GM18502 (cell line): Measurements from ENCODE around the gene RLIM.
A peak's percentile ranks its signal among the peaks of the same experiment; 100 is the strongest.
"Not testable (repeated sequence)": the region's sequence is repeated elsewhere in the genome, so short reads cannot be mapped to it uniquely, and the experiment has no call there.

Experiments
- ATAC-seq: cut with Tn5 transposase; IDR thresholded peaks from one replicate; pipeline ENCODE4 v1.9.1; 2021; ENCODE audit warnings: mild to moderate bottlenecking; ENCODE audit not compliant: unreplicated experiment, poor library complexity

RLIM gene

DNA sequence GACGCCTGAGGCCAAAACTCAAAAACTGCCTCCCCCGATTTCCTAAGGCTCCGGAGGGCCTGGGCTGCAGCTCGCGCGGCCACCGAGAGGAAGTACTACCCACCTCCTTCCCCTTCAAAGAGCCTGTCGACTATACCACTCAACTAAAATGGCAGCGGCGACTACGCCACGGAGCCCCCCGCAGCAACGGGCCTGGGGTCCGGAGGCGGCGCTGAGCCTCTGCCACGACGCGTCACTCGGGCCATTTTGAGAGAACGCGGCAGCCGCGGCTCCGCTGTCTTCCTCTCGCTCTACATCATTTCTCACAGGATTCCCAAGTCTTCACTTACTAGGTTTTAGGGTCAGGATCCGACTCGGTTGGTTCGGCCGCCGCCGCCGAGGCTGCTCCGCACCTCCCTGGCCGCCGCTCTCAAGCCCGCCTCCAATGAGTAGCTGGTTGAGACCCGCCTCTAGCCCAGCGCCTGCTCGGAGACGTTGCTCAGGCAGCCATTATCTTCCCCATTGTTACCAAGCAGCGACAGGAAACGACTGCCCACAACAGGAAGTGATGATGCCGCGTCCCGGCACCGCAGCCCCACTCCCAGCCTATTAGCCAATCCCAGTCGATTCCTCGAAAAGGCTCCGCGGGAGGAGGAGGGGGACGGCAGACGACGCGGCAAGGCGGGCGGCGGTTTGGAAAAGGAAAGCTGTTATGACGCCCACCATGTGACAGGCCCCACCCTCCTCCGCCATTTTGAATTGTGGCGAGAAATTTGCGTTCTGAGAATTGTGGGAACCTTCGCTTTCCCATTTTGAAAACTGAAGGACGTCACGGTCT lies at the start of gene RLIM:
RLIM (minus strand) TSS at position 532 of the 817 bp plus-strand sequence. CDS start 18,647 bp downstream, outside the sequence.
- peak; percentile 96 for ATAC-seq

- ATAC-seq, result no peak
Observed at GRCh38 chrX:74656079-74656745, 41.8 kb upstream of the RLIM start.

- ATAC-seq, result not testable (repeated sequence)
Observed at GRCh38 chrX:74654953-74655352, 40.5 kb upstream of the RLIM start.

DNA sequence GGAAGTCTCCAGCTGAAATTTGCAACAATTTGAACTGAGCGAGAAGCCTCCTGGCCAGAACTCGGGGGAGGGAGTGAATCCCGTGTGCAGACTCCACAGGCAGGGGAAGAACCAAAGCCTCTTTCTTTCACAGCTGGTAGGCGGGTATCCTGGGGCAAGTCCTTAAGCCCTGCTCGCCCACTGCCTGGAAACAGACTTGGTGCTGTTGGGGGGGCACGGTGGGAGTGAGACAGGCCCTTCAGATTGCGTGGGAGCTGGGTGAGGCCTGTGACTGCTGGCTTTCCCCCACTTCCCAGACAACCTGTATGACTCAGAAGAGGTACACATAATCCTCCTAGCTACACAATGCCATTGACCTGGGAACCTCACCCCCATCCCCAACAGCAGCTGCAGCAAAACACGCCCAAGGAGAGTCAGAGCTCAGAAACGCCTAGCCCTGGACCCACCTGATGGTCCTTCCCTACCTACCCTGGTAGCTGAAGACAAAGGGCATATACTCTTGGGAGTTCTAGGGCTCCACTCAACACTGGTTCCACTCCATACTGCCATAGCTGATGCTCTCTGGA lies 22.4 kb upstream of the RLIM start:
- no peak for ATAC-seq

GRCh38 chrX:74613370-74614092 lies 893 bp downstream of the RLIM start:
- ATAC-seq, result no peak

DNA sequence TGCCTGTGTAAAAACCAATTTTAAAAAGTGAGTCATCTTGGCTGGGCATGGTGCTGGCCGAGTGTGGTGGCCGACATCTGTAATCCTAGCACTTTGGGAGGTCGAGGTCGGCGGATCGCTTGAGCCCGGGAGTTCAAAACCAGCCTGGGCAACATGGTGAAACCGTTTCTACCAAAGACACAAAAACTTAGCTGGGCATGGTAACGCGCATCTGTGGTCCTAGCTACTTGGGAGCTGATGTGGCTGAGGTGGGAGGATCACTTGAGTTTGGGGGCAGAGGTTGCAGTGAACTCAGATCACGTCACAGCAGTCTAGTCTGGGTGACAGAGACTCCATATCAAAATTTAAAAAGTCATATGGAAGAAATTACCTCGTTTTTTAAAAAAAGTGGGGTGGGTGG lies 7.6 kb downstream of the RLIM start:
- no peak for ATAC-seq

DNA sequence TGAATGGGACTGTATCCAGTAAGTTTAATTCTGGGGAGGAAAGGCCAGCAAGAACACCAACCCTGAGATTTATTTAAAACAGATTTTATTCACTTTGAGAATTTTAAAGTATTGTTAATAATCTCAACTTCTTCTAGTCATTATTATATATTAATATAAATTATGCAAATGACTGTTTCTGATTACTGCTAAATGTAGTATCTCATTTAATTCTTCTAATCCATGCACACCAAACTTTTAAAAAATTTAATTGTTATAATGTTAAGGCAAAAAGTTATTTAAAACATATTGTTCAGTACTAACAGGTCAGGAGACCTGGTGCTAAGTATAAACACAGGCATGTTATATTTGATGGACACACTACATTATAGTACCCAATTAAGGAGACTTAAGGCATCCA lies 8.1 kb downstream of the RLIM start:
- ATAC-seq, result no peak

DNA sequence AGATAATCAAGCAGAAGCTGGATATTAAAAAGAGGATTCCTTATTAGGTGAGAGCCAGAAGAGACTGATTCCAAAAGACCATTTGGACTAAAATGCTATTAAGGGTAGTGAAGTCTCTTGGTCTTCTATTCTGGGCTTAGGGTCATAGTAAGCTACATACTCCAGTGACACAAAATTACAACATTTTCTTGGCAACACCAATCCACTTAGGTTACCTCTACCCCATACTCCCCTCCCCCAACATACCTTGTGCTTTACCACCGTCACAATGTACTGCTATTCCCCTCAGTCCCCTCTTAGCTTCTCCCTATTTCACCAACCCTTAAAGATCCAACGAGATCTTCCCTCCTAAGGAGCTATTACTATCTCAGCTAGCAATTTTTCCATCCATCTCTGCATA lies 11.4 kb downstream of the RLIM start:
- no peak for ATAC-seq

DNA sequence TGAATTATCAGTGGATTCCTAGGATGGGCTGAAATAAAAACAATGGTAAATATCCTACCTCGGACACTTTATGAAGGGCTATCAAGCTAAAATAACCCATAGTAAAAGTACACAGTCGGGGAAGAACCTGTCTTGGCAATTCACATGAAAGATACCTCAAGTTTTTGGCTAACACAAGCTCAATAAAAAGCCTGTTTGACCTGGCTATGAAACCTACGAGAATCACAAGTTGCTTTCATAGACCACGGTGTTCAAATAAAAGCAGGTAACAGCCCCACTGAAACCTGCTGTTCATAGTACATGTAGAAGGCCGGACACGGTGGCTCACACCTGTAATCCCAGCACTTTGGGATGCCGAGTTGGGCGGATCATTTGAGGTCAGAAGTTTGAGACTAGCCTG lies 12.3 kb downstream of the RLIM start:
- ATAC-seq, result no peak

- no peak for ATAC-seq
Observed at GRCh38 chrX:74593593-74593992, 20.8 kb downstream of the RLIM start.

DNA sequence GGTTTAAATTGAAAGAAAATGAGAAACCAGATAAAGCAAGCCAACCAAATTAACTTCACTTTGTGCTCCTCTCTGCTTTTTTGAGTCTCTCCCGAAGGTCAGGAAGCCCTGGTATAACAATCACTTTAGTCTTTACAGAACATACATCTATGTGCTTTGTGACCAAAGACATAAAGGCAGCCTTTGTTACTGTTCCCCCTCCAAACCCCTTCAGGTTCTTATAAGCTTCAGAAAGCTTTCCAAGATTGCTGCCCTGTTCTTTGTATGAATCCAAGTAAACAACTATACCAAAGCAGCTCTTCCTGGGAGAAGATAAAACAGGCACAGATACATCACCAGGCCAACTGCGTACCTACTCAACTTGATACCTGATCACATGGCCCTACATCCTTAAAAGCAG lies 28.7 kb downstream of the RLIM start:
- no peak for ATAC-seq

GRCh38 chrX:74579597-74580198 lies 34.7 kb downstream of the RLIM start:
- ATAC-seq, result no peak

DNA sequence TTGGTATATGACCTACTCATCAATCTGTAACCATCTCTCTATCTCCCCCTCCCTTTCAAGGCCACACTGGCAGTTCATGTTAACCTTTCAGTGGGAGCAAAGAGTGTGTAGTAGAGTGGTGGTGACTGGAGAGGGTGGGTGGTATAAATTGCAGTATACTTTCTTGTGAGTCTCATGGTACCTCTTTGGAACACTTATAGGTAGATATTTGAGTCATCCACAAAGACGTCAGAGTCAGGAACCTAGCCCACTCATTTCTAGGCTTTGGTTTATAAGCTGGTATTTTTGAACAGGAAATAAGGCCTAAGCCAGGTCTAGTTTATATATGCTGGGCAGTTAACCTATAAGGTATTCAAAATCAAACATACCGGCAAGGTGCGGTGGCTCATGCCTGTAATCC lies 36.3 kb downstream of the RLIM start:
- ATAC-seq, result peak; percentile 60

DNA sequence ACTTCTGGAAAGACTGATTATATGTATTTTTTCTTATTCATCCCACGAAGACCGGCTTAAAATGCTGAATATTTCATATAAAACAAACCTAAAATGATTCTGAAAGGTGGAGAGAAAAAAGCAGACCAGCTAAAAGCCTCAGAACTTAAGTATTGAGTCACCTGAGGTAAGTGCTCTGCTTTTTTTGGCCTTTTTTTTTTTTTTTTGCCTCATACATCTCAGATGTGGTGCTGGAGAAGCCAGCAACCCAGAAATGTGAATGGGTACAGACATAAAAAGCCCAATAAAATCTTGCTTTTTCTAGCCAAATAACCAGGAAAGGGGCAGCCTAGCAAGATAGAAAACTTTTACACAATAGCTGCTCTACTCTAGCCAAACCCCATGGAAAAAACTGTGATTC lies 57.0 kb downstream of the RLIM start:
- no peak for ATAC-seq

DNA sequence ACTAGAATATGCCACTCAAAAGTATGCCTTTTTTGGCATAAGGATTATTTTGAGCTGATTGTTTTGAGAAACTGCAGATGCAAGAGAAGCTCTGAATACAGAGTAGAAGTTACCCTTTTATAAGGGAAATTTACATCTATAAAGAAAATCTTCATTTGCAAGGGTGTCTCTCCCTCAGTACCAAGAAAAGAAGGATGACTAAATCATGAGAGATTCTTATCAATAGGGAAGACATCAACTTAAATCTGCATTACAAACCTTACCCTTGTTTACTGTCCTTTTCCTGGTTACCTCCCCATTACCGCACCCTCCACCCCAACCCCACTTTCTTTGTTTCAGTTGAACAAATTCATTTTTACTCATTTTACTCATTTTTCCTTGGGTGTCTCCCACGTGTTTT lies 62.5 kb downstream of the RLIM start:
- ATAC-seq, result no peak

DNA sequence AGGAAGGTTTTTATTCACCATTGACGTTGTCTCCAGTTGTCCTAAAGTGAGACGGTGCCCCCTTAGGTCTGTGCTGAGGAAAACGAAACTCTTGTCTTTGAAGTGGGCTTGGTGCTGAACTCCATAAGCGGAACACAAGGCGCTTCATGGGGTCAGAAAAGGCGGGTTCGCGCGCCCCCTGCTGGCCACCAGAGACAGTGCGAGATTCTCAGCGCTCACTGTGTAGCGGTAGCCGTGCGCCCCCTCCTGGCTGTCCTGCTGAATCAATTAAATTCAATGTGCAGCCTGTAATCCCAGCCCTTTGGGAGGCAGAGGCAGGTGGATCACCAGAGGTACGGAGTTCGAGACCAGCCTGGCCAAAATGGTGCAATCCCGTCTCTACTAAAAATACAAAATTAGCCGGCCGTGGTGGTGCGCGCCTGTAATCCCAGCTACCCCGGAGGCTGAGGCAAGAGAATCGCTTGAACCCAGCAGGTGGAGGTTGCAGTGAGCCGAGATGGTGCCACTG lies 64.1 kb downstream of the RLIM start:
- ATAC-seq, result peak; percentile 93

DNA sequence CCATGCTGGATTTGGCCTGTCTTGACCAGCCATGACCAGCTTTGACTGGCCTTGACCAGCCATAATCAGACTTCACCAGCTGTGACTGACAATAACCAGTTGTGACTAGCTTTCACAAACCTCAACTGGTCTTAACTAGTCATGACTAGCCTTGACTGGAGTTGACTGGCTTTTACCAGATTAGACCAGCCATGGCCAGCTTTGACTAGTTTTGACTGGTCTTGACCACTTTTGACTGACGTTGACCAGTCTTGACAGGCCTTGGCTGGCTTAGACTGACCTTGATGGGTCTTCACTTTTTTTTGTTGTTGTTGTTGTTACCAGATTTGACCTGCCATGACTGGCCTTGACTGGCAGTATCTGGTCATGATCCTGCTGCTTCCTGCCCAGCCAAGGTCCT lies 67.4 kb downstream of the RLIM start:
- no peak for ATAC-seq

GRCh38 chrX:74545880-74546523 lies 68.4 kb downstream of the RLIM start:
- no peak for ATAC-seq

GRCh38 chrX:74540635-74541249 lies 73.7 kb downstream of the RLIM start:
- no peak for ATAC-seq
